Activated CD8-positive, alpha-beta T cell treated with anti-CD3 and anti-CD28 coated beads for 36 hours (primary cell): ENCODE data around the gene ZFHX3. TPM values are rescaled to one million over a fixed set of nuclear protein-coding genes. Genes with fewer than 3 reads are reported as not detected.

Experiments used
- ATAC-seq: fragments of 200-7000 bp; cut with Tn5 transposase; one replicate; pipeline ENCODE4 v1.10.0; 2021; ENCODE audit warnings: mild to moderate bottlenecking, moderate library complexity
- CTCF ChIA-PET: fragments of 350-600 bp; sonication (Branson Sonifier 250); formaldehyde crosslinking; loops from one replicate; lab custom pipeline; 2021; ENCODE audit warnings: antibody characterized with exemption; lab: Charles Lee
- POLR2A ChIA-PET: fragments of 350-600 bp; sonication (Branson Sonifier 250); formaldehyde crosslinking; loops from one replicate; lab custom pipeline; 2021; ENCODE audit warnings: antibody characterized with exemption; lab: Charles Lee
- DNase-seq: peaks from one replicate; pipeline ENCODE4 v3.0.0-alpha.2; 2020
- H3K27ac Mint-ChIP-seq: one replicate; pipeline ENCODE4 v1.8.0; 2021; ENCODE audit warnings: mild to moderate bottlenecking, mixed read lengths
- H3K27me3 Mint-ChIP-seq: one replicate; pipeline ENCODE4 v1.8.0; 2021; ENCODE audit warnings: mixed read lengths
- H3K36me3 Mint-ChIP-seq: one replicate; pipeline ENCODE4 v1.8.0; 2021; ENCODE audit warnings: low read depth, mixed read lengths
- H3K4me1 Mint-ChIP-seq: one replicate; pipeline ENCODE4 v1.8.0; 2021; ENCODE audit warnings: low read depth, mixed read lengths
- H3K4me3 Mint-ChIP-seq: one replicate; pipeline ENCODE4 v1.8.0; 2021; ENCODE audit warnings: mild to moderate bottlenecking, moderate library complexity, mixed read lengths
- H3K9me3 Mint-ChIP-seq: one replicate; pipeline ENCODE4 v1.8.0; 2021; ENCODE audit warnings: mixed read lengths
- CTCF ChIP-seq: fragments of 200-600 bp; IDR thresholded peaks from one replicate; pipeline ENCODE4 v1.8.0; 2022; ENCODE audit warnings: antibody characterized with exemption, mild to moderate bottlenecking
- intact Hi-C: fragments of 100-400 bp; cut with micrococcal nuclease; formaldehyde crosslinking; loops from one replicate; pipeline ENCODE4 v1.10.0; 2022
- total RNA-seq, 2 experiments: library from RNA; stranded (reverse); gene quantifications; one replicate each; pipeline ENCODE4 v1.2.3, GENCODE V29; 2021

The ZFHX3 gene
- total RNA-seq, 2 experiments from 2014 or later, result 0.16 to 0.25 TPM

DNA sequence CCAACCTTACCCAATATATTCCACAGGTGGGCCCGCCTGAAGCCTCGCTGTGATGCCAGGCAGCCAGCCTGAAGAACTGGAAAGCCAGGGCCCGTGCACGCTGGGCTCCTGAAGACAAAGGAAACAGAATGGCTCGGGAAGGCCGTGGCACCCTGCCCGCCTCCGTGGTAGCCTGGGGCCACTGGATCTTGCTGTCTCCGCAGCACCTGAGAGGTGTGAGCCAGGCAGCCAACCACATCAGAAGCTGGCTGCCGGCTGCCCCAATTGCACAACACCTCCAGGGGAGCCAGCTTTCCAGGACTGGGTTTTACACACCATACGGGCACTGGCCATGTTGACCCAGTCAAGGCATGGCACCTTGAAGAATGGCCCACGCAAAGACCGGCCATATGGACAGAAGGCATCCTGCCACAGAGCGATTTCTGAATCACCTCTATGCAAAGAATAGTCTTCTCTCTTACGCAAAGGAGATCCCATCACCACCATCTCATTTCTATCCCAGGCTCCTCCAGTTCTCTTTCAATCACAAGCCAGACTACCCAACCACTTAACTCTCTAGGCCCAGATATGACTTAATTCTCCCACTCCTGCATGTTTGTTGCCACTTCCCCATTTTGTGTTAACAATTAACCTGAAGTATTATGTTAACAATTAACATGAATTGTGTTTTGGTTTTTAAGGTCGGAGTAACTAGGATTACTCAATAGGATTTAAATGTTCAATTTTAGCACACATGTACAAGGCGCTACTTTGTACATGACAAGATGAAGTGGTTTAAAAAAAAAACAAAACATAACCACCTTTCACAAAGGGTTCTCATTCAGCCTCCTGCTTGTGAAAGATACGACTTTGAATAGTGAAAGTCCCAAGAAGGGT lies 32.1 kb downstream of the ZFHX3 start:
- no peaks in the 10 kb centered on the region for H3K36me3 Mint-ChIP-seq
- ChIA-PET POLR2A (no interaction called here), CTCF (no interaction called here)
- no peak overlapping the region for H3K4me3 Mint-ChIP-seq
- no peaks in the 10 kb centered on the region for H3K27me3 Mint-ChIP-seq
- H3K27ac Mint-ChIP-seq, result no peak overlapping the region
- no peaks in the 10 kb centered on the region for H3K4me1 Mint-ChIP-seq
- no peaks in the 10 kb centered on the region for H3K9me3 Mint-ChIP-seq
- ATAC-seq (no peak), DNase-seq (no peak)
- TF ChIP-seq CTCF, result no peak
- intact Hi-C loops, result no loop called here

DNA sequence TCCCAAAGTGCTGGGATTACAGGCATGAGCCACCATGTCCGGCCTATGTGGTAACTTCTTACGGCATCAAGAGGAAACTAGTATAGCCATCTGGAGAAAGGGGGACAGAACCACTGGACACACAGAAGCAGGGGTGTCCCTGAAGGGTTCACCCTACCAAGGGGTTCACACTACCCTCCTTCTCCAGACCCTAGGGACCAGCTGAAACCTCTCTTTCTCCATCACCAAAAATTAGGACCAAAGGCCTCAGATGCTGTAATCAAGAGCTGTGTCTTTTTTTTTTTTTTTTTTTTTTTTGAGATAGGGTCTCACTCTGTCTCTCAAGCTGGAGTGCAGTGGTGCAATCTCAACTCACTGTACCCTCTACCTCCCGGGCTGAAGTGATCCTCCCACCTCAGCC lies 33.2 kb downstream of the ZFHX3 start:
- ATAC-seq (no peak), DNase-seq (no peak)
- Mint-ChIP-seq H3K4me3 (no peak overlapping the region), H3K9me3 (no peaks in the 10 kb centered on the region), H3K36me3 (no peaks in the 10 kb centered on the region), H3K4me1 (no peaks in the 10 kb centered on the region), H3K27me3 (no peaks in the 10 kb centered on the region), H3K27ac (no peak overlapping the region)
- ChIA-PET CTCF (no interaction called here), POLR2A (no interaction called here)
- intact Hi-C loops, result no loop called here
- TF ChIP-seq CTCF, result no peak

DNA sequence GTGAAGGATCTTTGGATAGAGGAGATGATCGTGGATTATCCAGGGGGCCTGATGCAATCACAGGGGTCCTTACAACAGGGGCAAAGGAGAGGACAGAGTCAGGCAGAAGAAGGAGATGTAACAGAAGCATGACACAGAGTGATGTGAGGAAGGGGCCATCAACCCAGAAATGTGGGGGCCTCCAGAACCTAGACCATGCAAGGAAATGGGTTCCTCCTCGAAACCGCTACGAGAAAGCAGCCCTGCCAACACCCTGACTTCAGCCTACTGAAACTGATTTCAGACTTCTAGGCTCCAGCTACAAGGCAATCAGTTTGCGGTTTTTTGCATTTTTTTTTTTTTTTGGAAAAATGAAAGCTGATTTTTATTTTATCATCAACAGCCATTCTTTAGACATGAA lies 34.0 kb downstream of the ZFHX3 start:
- H3K27me3 Mint-ChIP-seq, result no peaks in the 10 kb centered on the region
- ChIA-PET CTCF (no interaction called here), POLR2A (no interaction called here)
- no peak overlapping the region for H3K4me3 Mint-ChIP-seq
- no peak for ATAC-seq
- no peaks in the 10 kb centered on the region for H3K4me1 Mint-ChIP-seq
- no peaks in the 10 kb centered on the region for H3K9me3 Mint-ChIP-seq
- no peak overlapping the region for H3K27ac Mint-ChIP-seq
- H3K36me3 Mint-ChIP-seq, result no peaks in the 10 kb centered on the region
- no peak for DNase-seq
- no peak for TF ChIP-seq CTCF
- intact Hi-C loops, result no loop called here

DNA sequence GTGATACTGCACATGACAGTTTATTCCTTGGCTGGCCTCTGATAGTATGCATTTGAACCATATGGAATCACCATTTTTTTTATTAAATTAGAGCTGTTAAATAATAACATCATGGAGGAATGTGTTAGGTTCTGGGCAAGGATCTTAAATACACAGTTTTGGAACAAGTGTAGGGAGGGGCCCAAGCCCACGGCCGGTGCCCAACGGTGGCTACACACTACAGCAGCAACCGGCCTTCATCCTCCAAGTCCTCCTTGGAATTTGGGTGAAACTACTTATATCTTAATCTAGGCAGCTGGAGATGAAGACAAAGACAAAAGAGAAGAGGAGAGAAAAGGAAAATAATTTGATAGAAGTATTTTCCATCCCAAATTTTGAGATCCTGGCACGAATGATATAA lies 35.6 kb downstream of the ZFHX3 start:
- no peaks in the 10 kb centered on the region for H3K9me3 Mint-ChIP-seq
- ATAC-seq (no peak), DNase-seq (no peak)
- H3K4me1 Mint-ChIP-seq, result no peaks in the 10 kb centered on the region
- H3K27me3 Mint-ChIP-seq, result peaks cover 1% of the 10 kb centered on the region
- H3K27ac Mint-ChIP-seq, result no peak overlapping the region
- POLR2A ChIA-PET, result no interaction called here
- no peak for TF ChIP-seq CTCF
- intact Hi-C loops, result no loop called here
- H3K4me3 Mint-ChIP-seq, result no peak overlapping the region
- H3K36me3 Mint-ChIP-seq, result no peaks in the 10 kb centered on the region
- CTCF ChIA-PET, result no interaction called here

DNA sequence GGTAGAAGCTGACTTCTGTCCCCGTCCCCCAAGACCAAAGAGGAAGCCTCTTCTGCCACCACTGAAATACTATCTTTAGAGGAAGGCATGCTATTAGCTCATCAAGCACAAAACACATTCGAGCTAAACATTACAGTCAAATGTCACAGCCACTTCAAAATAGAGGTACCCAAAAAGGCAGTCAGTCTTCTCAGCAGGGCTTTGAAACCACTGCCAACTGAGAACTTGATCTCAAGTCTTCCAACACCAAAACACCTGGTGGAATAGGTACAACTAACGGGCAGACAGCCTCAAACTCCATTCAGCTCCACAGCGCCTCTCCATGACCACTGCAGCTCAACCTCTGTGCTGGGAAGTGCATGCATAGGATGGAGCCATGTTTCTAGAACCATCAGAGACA lies 36.0 kb downstream of the ZFHX3 start:
- Mint-ChIP-seq H3K36me3 (no peaks in the 10 kb centered on the region), H3K27me3 (peaks cover 1% of the 10 kb centered on the region), H3K9me3 (no peaks in the 10 kb centered on the region), H3K4me3 (no peak overlapping the region), H3K4me1 (no peaks in the 10 kb centered on the region), H3K27ac (no peak overlapping the region)
- ATAC-seq (no peak), DNase-seq (no peak)
- ChIA-PET CTCF (no interaction called here), POLR2A (interaction anchor here (0.7 kb wide), 1 partner anchor 359 kb away, joined by 3 read pairs; no protein-coding TSS in a partner anchor)
- intact Hi-C loops, result no loop called here
- TF ChIP-seq CTCF, result no peak
